Subcutaneous adipose tissue (tissue), 4 donors: ENCODE results near the gene ACYP2. TPM values are rescaled to one million over a fixed set of nuclear protein-coding genes. Genes with fewer than 3 reads are reported as not detected.

Experiments used
- total RNA-seq, 4 donors: library from RNA; depleted of rRNA; stranded (reverse); fragments of >200 nt; gene quantifications; one replicate each; pipeline ENCODE4 v1.1.0, GENCODE V29; 2016
- TF ChIP-seq, protein P1 (sequence below): fragments of 450-650 bp; IDR thresholded peaks from one replicate; pipeline ENCODE4 v1.5.1; 2016; ENCODE audit warnings: low read depth, mild to moderate bottlenecking, control low read depth, antibody characterized with exemption, moderate library complexity

Gene ACYP2
- total RNA-seq, 4 donors from 2014 or later = 22.4 to 40.4 (median 28.4) TPM

GRCh38 chr2:54086157-54086556 lies 29.3 kb upstream of the ACYP2 start:
- TF ChIP-seq, protein P1, sequence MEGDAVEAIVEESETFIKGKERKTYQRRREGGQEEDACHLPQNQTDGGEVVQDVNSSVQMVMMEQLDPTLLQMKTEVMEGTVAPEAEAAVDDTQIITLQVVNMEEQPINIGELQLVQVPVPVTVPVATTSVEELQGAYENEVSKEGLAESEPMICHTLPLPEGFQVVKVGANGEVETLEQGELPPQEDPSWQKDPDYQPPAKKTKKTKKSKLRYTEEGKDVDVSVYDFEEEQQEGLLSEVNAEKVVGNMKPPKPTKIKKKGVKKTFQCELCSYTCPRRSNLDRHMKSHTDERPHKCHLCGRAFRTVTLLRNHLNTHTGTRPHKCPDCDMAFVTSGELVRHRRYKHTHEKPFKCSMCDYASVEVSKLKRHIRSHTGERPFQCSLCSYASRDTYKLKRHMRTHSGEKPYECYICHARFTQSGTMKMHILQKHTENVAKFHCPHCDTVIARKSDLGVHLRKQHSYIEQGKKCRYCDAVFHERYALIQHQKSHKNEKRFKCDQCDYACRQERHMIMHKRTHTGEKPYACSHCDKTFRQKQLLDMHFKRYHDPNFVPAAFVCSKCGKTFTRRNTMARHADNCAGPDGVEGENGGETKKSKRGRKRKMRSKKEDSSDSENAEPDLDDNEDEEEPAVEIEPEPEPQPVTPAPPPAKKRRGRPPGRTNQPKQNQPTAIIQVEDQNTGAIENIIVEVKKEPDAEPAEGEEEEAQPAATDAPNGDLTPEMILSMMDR = no peak

DNA sequence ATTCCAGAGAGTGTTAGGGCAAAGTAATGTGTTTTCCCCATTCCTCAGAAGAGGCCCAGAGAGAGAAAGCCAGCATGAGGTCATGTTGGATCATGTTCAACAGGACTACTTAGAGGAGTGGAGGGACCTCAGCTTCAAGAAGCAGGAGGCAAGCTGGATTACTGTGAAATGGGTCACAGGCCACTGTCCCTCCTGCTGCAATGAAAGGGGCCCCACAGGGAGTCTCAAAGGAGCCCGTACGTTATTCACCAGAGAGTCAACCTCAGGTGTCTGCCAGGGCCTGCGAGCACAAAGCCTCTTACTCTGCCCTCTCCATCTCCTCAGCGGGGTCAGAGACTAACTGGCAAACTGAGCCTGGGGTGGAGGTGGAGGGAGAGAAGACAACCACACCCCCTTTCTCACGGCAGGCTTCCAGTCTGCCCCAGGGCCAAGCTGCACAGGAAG lies 27.2 kb upstream of the ACYP2 start:
- TF ChIP-seq, protein P1 = no peak

DNA sequence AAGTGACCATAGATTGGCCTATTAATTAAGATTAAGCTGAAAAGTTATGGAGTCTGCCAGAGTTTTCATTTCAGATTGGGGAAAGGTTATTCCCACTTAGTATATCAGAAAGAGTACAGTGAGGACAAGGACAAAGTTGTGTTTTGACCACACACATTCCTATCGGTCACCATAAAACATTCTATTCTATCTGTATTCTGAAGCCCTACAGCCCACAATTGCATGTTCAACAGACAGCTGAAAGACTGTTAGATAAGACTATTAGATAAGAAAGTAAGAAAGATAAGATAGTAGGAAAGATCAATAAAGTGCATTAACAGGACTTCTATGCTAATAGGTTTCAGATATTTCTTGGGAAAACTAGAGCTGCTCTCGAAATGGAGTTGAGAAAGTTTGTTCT lies 26.7 kb upstream of the ACYP2 start:
- TF ChIP-seq, protein P1 = no peak

DNA sequence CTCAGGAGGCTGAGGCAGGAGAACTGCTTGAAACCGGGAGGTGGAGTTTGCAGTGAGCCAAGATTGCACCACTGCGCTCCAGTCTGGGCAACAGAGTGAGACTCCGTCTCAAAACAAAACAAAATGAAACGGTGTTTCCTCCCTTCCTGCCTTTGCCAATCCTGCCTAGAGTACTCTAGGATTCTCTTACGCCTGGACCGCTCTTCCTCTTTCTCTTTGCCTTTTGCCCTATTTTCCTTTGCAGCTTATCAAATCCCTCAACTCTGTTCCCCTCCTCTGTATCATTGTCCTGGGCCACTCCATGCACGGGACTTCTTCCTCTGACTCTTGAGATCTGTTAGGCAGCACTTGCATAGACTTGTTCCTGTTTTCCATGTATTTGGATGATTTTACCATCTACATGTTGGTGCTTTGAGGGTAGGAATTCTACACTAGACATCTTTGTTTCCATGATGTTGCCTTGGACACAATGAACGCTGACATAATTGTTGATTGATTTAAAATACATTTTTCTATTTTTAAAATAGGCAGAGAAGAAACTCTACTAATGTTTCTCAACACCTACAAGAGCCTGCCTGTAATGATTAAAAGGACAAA lies 24.8 kb upstream of the ACYP2 start:
- TF ChIP-seq, protein P1 = no peak

DNA sequence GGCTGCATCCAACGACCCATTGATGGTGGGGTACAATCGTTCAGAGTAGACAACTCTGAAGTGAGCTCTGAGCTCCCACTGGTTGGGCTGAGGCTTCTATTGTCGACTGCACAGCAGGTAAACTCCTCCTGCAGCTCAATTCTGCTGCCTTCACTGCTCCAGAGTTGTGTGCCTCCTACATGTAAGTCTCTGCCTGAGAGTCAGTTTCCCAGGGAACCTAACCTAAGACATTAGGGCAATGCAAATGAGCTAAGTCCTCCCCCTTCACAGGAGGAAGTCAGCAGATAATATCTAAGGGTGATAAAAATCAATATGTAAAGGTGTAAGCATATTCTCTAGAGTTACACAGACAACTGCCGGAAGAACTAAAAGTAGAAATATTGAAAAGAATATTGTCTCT lies 22.5 kb upstream of the ACYP2 start:
- TF ChIP-seq, protein P1 = no peak

DNA sequence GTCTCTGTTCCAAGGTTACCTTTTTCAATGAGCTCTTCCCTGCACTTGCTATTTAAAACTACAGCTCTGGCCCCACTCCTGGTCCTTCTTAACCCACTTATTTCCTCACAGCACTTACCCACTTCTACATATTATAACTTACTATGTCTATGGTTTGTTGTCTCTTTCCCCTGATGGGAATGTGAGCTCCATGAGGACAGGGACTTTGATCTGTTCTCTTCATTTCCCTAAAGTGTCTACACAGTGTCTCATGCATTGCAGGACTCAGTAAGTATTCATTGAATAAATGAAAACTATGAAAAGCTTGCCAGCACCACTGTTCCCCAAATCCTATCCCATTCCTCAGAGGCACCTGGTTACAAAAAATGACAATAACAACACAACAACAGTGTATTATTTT lies 18.3 kb upstream of the ACYP2 start:
- TF ChIP-seq, protein P1 = no peak

- TF ChIP-seq, protein P1 = no peak
Measured at GRCh38 chr2:54099370-54099769, 16.0 kb upstream of the ACYP2 start.
